NOMO-1 treated with dmso at 0.1 percent for 144 hours (cell line): Measurements from ENCODE around the gene MBD2.
"Not testable (repeated sequence)": the region's sequence is repeated elsewhere in the genome, so short reads cannot be mapped to it uniquely, and the experiment has no call there.

Experiments used
- DNase-seq: peaks from one replicate; lab custom pipeline; 2025; ENCODE audit not compliant: unreplicated experiment; lab: John Stamatoyannopoulos, UW

The MBD2 gene

DNA sequence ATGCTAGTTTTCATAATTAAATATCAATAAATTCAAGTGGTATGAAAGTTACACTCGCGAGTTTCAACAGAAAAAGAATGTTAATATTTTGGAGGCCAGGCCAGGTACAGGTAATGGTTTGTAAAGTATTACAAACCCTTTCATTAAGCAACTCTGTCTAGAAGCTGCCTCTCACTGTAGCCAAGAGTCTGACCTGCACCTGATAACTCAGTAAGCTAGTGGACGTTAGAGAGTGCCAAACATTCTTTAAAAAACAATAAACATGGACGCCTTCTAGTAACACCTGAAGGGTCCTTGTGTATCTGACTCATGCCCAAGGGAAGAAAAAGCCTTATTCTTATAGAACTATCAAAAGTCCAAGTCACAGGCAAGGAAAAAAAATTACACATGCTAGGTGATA, 70.2 kb downstream of the MBD2 start:
- no peak for DNase-seq

GRCh38 chr18:54151376-54151775, 73.1 kb downstream of the MBD2 start:
- DNase-seq, result no peak

- DNase-seq, result no peak
Measured at GRCh38 chr18:54150226-54150625, 74.2 kb downstream of the MBD2 start.

DNA sequence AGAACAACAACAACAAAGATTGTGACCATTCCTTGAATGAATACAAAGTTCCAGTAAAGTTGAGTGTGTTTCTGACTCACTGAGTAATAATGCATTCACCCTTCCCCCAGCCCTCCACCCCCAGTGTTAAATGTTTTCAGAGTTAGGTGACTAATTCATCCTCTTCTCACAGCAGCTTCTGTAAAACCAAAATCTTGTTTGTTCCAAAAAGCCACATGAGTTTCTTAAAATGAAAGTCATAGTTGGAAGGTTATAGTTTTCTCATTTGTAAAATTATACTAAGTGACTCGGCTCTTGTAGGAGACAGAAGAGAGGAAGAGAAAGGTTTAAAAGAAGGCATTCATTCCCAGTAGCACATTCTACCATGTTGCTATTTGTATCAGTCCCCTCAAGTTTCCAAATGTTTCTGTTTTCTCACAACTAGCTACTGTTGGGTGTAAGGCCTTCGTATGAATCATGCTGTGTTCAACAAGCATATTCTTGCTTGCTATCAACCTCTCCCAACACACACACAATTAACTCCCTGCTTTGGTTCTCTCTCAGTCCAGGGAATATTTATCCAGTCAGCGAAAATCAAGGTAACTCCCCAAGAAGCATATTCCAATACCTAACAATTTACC, 75.3 kb downstream of the MBD2 start:
- DNase-seq, result no peak

DNA sequence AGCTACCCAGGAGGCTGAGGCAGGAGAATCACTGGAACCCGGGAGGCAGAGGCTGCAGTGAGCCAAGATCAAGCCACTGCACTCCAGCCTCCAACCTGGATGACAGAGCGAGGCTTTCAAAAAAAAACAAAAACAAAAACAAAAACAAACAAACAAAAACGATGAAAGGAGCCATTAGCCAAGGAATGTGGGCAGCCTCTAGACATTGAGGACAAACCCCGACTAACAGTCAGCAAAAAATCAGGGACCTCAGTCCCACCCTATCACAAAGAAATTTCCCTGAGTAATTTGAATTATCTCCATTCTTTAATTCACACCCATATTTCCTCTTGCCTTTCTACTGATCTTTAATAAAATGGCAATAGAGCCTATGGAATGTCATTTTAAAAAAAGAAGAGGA, 75.8 kb downstream of the MBD2 start:
- DNase-seq, result no peak

- DNase-seq, result no peak
Measured at GRCh38 chr18:54148151-54148550, 76.3 kb downstream of the MBD2 start.

GRCh38 chr18:54147439-54147838, 77.0 kb downstream of the MBD2 start:
- DNase-seq, result no peak

DNA sequence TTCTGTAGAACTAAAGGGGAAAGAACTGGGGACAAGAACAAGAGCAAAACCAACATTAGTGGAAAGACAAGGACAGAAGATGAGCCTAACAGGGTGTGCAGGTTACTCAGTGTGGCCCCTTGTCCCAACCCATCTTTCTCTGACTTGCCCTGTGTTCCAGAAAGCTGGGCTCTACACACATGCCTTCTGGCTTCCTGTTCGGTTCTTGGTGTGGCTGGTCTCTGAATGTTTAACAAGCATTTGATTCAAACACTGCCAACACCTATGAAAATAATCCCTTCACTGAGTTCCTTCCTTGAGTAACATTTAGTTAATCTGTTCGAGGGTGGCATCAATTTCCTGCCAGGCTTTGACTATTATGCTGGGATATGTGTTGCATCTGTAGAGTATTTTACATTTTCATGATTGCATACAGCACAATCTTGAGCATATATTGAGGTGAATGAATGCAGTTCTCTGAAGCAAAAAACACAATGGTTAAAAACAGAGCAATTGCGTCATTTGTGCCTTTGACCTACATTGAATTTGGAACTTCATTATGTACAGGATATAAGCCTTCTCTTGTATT, 83.3 kb downstream of the MBD2 start:
- DNase-seq, result no peak

- DNase-seq, result no peak
Measured at GRCh38 chr18:54140641-54141040, 83.8 kb downstream of the MBD2 start.

GRCh38 chr18:54135216-54135615, 89.3 kb downstream of the MBD2 start:
- DNase-seq, result no peak

- DNase-seq, result no peak
Measured at GRCh38 chr18:54134053-54134452, 90.4 kb downstream of the MBD2 start.

- no peak for DNase-seq
Measured at GRCh38 chr18:54130631-54131030, 93.8 kb downstream of the MBD2 start.

DNA sequence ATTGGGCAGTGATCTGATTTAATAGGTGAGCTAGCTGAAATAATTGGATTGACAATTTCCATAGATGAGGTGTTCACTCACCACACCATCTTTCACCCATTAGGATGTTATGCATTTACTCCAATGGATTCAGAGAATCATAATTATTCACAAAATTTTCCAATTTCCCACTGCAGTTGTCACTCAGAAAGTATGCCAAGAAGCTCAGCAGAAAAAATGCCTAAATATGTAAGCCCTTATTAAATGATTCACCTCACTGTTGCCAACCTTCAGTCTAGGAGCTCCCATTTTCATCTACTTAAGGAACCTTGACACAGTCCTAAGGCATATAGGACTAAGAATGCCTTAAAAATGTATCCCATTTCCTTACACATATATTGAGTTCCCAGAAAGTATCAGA, 94.3 kb downstream of the MBD2 start:
- DNase-seq, result no peak

DNA sequence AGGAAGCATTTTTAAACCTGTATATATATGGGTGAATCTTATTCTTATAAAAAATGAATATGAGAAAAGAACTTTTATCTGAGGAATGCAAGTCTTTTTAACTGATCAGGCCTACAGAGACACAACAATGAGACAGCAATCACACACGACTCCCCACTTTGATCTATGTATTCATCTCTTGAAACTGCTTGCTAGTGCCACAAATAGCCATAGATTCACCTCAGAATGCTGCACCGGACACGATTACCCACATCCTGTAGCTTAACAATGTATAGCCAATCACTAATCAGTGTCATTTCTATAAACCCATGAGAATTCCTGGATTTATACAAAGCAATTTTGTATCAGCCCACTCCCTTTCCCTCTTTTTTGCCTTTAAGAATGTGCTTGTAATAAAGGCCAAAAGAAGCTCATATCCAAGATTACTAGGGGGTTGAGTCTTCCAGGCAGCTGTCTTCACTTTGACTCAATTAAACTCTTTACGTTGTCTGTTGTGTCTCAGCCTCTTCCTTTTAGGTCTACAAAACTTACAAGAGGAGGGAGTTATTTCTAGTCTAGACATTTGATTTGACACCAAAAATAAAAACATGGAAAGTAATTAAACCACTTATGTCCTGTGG, 94.9 kb downstream of the MBD2 start:
- DNase-seq, result no peak

DNA sequence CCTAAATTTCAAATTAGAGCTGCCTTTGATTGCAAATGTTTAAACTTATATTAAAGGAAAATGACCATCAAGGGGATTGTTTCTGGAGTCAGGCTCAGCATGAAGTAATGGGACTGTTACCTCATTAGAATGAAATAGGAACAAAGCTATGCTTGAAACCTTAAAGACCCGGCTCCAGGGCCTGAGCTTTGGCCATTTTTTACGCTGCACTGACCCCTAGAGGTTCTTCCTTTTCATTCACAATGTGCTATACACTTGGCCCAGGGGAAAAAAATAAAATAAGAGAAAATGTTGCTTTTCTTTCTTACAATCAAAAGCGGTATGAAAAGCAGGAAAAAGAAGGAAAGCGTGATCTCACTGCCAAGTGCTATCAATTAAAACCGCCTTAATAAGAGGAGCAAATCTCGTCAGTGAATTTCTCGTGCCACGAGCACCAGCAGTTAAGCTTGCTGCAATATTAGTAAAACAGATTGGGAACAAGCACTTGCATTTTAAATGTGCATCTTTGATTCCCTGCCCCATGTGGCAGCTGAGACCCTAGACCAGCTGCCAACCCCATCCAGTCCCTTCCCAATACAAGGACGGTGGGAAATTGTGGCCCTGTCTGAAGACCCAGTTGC, 96.6 kb downstream of the MBD2 start:
- DNase-seq, result peak; percentile 36

DNA sequence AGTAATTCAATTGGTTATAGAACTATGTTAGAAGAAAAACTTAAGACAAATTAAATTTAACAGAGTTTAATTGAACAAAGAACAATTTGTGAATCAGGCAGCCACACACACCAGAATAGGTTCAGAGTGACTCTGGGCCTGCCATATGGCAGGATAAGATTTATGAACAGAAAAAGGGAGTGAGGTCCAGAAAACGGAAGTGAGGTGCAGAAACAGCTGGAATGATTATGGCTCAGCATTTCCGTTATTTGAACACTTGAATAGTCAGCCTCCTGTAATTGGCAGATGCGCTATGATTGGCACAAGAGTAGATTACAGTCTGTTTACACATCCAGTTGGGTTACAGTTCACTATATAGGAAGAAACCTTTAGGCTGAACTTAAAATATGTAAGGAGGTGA, 99.0 kb downstream of the MBD2 start:
- no peak for DNase-seq

DNA sequence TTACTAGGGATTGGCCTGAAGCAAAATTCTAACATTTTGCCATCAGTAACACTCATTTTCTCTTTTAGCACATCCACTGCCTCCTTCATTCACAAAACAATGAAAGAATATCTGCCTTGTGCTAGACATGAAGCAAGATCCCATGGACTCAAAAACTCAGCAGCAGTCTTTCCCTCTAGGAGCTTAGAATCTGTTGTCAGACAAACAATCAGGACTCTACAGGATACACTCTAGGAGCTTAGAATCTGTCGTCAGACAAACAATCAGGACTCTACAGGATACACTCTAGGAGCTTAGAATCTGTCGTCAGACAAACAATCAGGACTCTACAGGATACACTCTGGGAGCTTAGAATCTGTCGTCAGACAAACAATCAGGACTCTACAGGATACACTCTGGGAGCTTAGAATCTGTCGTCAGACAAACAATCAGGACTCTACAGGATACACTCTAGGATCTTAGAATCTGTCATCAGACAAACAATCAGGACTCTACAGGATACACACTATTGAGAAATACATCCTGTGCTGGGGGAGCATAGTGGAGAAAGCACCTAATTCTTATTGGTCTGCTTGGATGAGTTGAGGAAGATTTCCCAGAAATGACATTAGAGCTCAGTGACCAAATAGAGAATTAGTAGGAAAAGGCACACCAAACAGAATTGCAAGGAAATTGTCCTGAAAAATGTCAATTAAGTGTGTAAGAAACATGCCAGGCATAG, 100.6 kb downstream of the MBD2 start:
- DNase-seq, result not testable (repeated sequence)

DNA sequence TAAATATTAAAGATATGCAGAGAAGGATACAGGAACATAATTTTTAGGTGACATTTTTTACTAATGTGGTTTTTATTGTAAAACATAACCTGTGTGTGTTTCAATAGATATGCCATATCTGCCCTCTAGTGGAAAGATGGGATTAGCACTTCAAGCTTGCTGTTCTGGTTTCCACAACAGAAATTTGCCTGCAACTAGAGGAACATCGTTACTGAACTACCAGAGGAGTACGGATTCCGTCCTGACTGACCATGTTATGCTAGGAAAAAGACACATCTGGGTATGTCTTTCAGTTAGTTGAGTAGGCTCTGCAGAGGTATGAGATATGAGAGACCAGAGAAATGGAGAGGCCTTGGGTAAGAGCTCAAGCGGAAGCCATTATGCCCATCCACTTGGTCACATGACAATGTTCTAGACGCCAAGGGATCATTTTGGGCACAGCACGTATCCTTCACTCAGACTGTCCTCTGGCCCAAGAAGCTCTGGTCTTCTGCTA, 104.9 kb downstream of the MBD2 start:
- peak; percentile 38 for DNase-seq

DNA sequence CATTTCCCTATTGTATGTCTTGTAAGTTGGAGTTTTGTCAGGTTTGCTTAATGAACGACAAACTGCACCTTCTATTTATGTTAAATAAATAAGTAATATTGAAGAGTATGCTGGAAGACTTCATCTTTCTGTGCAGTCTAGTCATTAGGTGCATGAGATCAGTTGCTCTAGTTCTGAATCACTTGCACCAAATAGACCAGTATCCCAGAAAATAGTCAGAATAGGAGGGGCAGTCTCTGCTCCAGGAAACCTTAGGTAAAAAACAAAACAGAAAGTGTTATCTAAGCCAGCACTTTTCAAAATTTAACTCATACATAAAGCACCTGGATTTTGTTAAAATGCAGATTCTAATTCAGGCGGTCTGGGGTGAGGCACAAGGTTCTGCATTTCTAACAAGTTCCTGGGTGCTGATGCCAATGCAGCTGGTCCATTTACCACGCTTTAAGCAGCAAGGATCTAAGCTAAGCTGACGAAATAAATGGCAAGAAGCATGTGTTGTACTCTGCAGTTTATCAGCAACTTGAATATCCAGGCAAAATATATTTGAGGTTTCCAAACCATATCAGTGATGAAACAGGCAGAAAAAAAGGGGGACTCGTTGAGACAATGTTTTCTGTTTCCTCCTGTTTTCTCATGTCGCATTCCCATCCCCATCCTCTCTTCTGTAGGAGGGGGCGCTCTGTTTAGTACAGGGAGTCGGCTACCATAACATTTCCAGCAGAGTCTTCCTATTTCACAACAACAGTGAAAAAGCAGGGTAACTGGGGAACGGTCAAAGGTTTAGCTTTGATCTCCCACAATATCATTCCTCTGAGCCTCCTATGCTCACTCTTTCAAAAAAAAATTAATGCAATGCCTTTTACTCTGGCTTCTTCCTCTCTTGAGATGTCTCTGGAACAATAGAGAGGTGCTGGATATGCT, 106.4 kb downstream of the MBD2 start:
- DNase-seq, result no peak

DNA sequence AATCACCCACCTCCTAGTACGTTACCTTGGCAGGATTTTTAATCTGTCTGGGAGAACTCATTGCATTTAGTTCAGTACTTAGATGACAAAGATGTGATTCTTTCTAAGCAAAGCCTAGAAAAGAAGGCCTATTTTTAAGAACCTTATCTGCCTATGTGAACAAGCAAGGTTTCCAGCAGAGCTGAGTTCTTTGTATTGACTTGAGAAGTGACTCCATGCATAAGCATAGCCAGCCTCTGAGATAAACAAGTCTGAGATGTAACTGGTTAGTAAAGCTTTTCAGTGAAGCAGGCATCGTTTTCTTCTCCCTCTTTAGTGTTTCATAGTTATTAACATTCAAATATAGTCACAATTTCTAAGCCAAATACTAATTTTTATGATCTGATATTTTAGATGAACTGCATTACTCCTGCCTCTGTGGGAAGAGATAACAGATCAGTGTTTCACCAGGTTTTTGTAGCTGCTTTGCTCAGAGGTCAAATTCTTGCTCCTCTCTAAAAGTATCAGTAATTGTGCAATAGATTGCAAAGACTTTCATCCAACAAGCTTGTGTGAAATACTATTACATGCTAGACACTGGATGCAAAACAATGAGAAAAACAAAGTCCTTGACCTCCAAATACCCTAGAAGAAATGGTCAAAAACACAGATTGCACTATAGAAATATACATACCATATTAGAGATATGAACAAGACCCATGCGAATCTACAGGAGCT, 107.8 kb downstream of the MBD2 start:
- DNase-seq, result no peak
